ENCODE results near the gene REC8.

The REC8 gene

DNA sequence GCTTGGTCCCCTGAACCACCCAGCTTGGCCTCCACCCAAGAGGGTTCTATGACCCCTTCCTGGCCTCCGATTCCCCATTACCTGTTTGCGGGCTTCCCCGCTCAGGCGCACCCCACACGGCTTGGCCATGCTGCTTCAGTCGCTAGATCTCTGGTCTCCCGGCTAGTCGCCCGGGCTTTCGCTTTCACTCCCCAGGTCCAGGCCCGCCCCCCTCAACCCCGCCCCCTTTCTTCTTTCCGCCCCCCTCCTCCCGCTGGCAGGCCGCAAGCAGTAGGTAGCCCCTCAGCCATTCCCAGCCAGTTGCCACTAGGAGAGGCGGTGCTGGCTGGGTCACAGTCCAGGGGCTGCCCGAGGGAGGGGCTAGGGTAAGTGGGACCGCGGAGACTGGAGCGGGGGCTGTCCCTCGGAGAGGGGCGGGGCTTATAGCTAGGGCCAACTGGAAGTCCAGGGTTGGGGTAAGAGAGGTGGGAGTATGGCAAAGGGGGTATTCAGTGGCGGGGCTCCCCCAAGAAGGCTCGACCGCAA, 25.4 kb upstream of the REC8 start, which contains the start of gene PSME2:
Gene PSME2 (minus strand): TSS at position 158 of the 525 bp plus-strand sequence. CDS start 29 bp downstream, at position 129.
- no peaks in the 10 kb centered on the region for H3K27me3 Mint-ChIP-seq
- H3K9me3 Mint-ChIP-seq: no peaks in the 10 kb centered on the region
- H3K27ac Mint-ChIP-seq: peak within 1 kb of the TSS; percentile 89
- H3K36me3 Mint-ChIP-seq: peaks cover 22% of the 10 kb centered on the region
- peaks cover 51% of the 10 kb centered on the region for H3K4me1 Mint-ChIP-seq
- peak in 1 of 2 donors; percentile 83 for DNase-seq (ENCODE audit: low spot score in 2 of 2)
- H3K4me3 Mint-ChIP-seq: peak within 1 kb of the TSS; percentile 99
- ATAC-seq (ENCODE audit: low read depth): peak; percentile 59

DNA sequence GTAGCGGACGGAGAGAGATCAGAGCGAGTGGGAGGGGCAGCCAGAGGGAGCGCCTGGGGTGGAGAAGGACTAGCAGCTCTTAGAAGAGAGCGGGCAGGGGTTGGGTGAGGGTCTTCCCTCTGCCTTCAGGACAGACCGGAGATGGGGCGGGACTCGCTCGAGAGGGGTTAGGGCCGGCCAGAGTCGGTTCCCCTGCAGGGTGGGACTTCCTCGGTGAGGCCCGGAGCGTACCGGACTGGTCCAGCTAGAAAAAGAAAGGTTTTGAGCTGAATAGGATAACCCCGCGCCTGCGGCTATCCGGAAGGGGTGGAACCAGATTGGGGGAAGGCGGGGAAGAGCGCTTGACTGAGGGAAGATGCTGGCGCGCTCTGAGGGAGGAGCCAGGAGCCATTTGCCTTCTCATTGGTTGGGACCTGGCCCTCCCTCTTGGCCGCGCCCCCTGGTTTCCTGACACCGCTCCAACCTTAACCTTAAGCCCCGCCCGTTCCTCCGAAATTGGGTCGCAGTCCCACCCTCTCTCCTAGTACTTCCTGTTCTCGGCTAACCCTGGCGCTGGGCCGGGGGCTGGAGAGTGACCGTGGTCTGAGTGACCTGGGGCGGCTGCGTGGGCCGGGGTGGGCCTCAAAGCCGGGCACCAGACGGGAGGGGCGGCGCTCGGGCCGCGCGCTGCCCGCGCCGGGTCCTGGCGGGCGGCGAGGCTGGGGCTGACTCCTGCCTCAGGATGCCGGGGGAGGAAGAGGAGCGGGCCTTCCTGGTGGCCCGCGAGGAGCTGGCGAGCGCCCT, 24.7 kb upstream of the REC8 start, which contains the start of gene RNF31:
Gene RNF31 (plus strand): TSS at position 521 of the 783 bp plus-strand sequence. CDS start 201 bp downstream, at position 722.
- H3K4me1 Mint-ChIP-seq: peaks cover 47% of the 10 kb centered on the region
- DNase-seq (ENCODE audit: low spot score in 2 of 2) (peak; percentile 90 to 95), ATAC-seq (ENCODE audit: low read depth) (peak; percentile 83)
- H3K27me3 Mint-ChIP-seq: no peaks in the 10 kb centered on the region
- peak within 1 kb of the TSS; percentile 89 for H3K27ac Mint-ChIP-seq
- H3K9me3 Mint-ChIP-seq: no peaks in the 10 kb centered on the region
- peak within 1 kb of the TSS; percentile 99 for H3K4me3 Mint-ChIP-seq
- peaks cover 25% of the 10 kb centered on the region for H3K36me3 Mint-ChIP-seq

DNA sequence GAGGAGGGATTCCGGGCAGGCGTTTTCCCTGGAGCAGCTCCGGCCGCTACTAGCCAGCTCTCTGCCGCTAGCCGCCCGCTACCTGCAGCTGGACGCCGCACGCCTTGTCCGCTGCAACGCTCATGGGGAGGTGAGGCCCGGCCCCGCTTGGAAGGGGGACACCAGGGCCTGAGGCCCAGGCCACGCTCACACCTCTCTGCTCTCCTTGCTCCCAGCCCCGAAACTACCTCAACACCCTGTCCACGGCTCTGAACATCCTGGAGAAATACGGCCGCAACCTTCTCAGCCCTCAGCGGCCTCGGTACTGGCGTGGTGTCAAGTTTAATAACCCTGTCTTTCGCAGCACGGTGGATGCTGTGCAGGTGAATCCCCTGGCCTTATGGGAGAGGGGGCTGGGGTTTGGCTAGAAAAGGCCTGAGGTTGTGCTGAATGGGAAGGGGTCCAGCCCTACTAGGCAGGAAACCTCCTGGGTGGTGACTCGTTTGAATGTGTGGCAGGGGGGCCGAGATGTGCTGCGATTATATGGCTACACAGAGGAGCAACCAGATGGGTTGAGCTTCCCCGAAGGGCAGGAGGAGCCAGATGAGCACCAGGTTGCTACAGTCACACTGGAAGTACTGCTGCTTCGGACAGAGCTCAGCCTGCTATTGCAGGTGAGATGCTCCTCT, 24.0 kb upstream of the REC8 start:
- DNase-seq (ENCODE audit: low spot score in 2 of 2) (no peak), ATAC-seq (ENCODE audit: low read depth) (no peak)
- Mint-ChIP-seq H3K9me3 (no peaks in the 10 kb centered on the region), H3K36me3 (peaks cover 22% of the 10 kb centered on the region), H3K27me3 (no peaks in the 10 kb centered on the region), H3K4me3 (peak overlapping the region; percentile 99), H3K4me1 (peaks cover 43% of the 10 kb centered on the region), H3K27ac (peak overlapping the region; percentile 89)

DNA sequence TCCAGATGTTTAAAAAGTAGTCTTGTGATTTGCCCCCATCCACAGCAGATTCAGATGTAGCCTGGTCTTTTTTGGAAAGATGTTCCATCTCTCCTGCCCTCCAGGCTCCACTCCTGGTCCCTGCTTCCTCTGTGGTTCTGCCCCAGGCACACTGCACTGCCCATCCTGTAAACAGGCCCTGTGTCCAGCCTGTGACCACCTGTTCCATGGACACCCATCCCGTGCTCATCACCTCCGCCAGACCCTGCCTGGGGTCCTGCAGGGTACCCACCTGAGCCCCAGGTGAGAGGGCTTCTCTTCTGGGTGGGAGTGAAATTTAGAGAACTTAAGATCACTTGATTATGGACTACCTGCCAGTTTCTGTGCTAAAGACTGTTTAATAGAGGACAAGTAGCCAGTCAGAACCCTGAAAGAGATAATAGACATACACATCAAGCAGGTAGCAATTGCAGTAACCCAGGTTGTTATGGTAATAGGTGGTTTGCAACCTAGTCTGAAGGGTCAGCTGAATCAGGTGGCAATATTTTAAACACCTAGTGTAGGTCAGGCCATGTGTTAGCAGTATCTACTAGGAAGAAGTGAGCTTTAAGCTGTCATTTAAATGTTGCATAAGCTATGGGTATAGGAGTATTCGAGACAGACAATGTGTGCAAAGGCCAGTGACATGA, 22.4 kb upstream of the REC8 start:
- no peak overlapping the region for H3K27ac Mint-ChIP-seq
- DNase-seq (ENCODE audit: low spot score in 2 of 2): no peak
- H3K4me1 Mint-ChIP-seq: peaks cover 37% of the 10 kb centered on the region
- H3K9me3 Mint-ChIP-seq: no peaks in the 10 kb centered on the region
- no peak for ATAC-seq (ENCODE audit: low read depth)
- H3K27me3 Mint-ChIP-seq: no peaks in the 10 kb centered on the region
- H3K36me3 Mint-ChIP-seq: peaks cover 14% of the 10 kb centered on the region
- peak overlapping the region; percentile 14 for H3K4me3 Mint-ChIP-seq

DNA sequence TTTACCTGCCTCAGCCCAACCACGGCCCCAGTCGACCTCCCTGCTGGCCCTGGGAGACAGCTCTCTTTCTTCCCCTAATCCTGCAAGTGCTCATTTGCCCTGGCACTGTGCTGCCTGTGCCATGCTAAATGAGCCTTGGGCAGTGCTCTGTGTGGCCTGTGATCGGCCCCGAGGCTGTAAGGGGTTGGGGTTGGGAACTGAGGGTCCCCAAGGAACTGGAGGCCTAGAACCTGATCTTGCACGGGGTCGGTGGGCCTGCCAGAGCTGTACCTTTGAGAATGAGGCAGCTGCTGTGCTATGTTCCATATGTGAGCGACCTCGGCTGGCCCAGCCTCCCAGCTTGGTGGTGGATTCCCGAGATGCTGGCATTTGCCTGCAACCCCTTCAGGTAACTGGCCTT, 21.8 kb upstream of the REC8 start:
- Mint-ChIP-seq H3K4me1 (peaks cover 35% of the 10 kb centered on the region), H3K4me3 (no peak overlapping the region), H3K27ac (no peak overlapping the region), H3K9me3 (no peaks in the 10 kb centered on the region), H3K36me3 (peaks cover 13% of the 10 kb centered on the region), H3K27me3 (no peaks in the 10 kb centered on the region)
- DNase-seq (ENCODE audit: low spot score in 2 of 2) (no peak), ATAC-seq (ENCODE audit: low read depth) (no peak)

DNA sequence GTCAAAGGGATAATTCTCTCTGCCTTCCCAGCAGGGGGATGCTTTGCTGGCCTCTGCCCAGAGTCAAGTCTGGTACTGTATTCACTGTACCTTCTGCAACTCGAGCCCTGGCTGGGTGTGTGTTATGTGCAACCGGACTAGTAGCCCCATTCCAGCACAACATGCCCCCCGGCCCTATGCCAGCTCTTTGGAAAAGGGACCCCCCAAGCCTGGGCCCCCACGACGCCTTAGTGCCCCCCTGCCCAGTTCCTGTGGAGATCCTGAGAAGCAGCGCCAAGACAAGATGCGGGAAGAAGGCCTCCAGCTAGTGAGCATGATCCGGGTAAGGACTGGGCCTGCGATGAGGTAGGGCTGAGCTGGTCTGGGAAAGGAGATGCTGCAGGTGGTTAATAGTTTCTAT, 21.3 kb upstream of the REC8 start:
- H3K36me3 Mint-ChIP-seq: peaks cover 12% of the 10 kb centered on the region
- DNase-seq (ENCODE audit: low spot score in 2 of 2) (no peak), ATAC-seq (ENCODE audit: low read depth) (no peak)
- no peaks in the 10 kb centered on the region for H3K9me3 Mint-ChIP-seq
- peaks cover 30% of the 10 kb centered on the region for H3K4me1 Mint-ChIP-seq
- no peak overlapping the region for H3K27ac Mint-ChIP-seq
- no peaks in the 10 kb centered on the region for H3K27me3 Mint-ChIP-seq
- no peak overlapping the region for H3K4me3 Mint-ChIP-seq

DNA sequence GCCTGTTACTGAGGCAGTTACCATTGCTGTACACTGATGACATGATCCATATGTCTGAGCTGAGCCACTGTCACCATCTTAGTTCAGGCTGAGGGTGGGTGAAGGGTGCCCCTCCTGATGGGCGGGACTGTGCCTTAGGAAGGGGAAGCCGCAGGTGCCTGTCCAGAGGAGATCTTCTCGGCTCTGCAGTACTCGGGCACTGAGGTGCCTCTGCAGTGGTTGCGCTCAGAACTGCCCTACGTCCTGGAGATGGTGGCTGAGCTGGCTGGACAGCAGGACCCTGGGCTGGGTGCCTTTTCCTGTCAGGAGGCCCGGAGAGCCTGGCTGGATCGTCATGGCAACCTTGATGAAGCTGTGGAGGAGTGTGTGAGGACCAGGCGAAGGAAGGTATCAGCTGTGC, 20.9 kb upstream of the REC8 start:
- DNase-seq (ENCODE audit: low spot score in 2 of 2) (no peak), ATAC-seq (ENCODE audit: low read depth) (no peak)
- Mint-ChIP-seq H3K36me3 (peaks cover 16% of the 10 kb centered on the region), H3K27me3 (no peaks in the 10 kb centered on the region), H3K9me3 (no peaks in the 10 kb centered on the region), H3K4me1 (peaks cover 25% of the 10 kb centered on the region), H3K27ac (no peak overlapping the region), H3K4me3 (no peak overlapping the region)

DNA sequence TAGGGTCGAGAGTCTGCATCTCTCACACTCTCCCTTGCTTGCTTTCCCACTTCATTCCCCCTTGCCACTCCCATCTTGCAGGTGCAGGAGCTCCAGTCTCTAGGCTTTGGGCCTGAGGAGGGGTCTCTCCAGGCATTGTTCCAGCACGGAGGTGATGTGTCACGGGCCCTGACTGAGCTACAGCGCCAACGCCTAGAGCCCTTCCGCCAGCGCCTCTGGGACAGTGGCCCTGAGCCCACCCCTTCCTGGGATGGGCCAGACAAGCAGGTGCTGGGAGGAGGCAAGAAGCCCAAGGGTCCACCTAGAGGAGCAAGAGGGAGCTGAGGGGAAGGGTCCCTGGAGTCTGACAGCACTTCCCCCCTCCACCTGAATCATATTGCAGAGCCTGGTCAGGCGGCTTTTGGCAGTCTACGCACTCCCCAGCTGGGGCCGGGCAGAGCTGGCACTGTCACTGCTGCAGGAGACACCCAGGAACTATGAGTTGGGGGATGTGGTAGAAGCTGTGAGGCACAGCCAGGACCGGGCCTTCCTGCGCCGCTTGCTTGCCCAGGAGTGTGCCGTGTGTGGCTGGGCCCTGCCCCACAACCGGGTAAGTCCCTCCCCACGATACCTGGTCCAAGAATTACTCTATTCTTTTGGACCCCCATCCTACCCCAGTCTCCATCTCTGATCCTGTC, 20.3 kb upstream of the REC8 start:
- Mint-ChIP-seq H3K9me3 (no peaks in the 10 kb centered on the region), H3K27me3 (no peaks in the 10 kb centered on the region), H3K4me1 (peaks cover 22% of the 10 kb centered on the region), H3K36me3 (peaks cover 17% of the 10 kb centered on the region), H3K27ac (no peak overlapping the region), H3K4me3 (no peak overlapping the region)
- no peak for DNase-seq (ENCODE audit: low spot score in 2 of 2)
- no peak for ATAC-seq (ENCODE audit: low read depth)

DNA sequence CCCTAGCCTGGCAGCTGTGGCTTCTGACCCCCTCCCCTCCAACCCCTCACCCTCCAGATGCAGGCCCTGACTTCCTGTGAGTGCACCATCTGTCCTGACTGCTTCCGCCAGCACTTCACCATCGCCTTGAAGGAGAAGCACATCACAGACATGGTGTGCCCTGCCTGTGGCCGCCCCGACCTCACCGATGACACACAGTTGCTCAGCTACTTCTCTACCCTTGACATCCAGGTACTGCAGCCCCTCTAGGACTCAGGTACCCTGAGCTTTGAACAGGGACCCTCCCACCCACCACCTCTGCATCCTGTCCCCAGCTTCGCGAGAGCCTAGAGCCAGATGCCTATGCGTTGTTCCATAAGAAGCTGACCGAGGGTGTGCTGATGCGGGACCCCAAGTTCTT, 16.8 kb upstream of the REC8 start:
- Mint-ChIP-seq H3K27me3 (no peaks in the 10 kb centered on the region), H3K9me3 (no peaks in the 10 kb centered on the region), H3K27ac (peak overlapping the region; percentile 70), H3K4me3 (no peak overlapping the region), H3K4me1 (peaks cover 5% of the 10 kb centered on the region), H3K36me3 (peaks cover 27% of the 10 kb centered on the region)
- ATAC-seq (ENCODE audit: low read depth) (no peak), DNase-seq (ENCODE audit: low spot score in 2 of 2) (no peak)

DNA sequence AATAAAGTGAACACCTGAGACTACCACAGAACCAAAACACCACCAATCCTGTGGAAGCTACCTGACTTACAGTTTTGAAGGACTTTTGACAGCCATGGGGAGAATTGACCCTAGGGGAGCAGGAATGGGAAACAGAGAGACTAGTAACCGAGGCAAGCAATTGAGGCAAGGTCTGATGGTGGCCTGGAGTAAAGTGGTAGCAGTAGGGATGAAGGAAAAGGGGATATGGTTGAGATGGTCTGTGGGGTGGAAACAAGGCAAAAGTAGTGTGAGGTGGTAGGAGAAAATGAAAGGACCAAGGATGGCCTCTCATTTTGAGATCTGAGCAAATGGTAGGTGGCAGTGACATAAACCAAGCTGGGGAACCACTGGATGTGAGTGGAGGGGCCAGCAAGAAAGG, 15.0 kb upstream of the REC8 start:
- DNase-seq (ENCODE audit: low spot score in 2 of 2) (no peak), ATAC-seq (ENCODE audit: low read depth) (no peak)
- Mint-ChIP-seq H3K36me3 (peaks cover 22% of the 10 kb centered on the region), H3K27me3 (no peaks in the 10 kb centered on the region), H3K4me1 (peaks cover 4% of the 10 kb centered on the region), H3K27ac (peak overlapping the region; percentile 9), H3K4me3 (no peak overlapping the region), H3K9me3 (no peaks in the 10 kb centered on the region)

DNA sequence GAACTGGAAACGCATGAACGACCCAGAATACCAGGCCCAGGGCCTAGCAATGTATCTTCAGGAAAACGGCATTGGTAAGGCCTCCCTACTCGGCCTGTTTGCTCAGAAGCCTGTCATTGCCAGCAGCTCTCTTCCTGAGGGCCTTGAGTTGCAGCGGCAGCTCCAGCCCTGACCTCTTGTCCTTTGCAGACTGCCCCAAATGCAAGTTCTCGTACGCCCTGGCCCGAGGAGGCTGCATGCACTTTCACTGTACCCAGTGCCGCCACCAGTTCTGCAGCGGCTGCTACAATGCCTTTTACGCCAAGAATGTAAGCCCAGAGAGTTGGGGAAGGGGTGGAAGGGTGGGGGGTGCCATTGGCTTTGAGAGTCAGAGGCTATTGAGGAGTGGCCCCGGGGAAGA, 14.5 kb upstream of the REC8 start:
- Mint-ChIP-seq H3K4me3 (no peak overlapping the region), H3K4me1 (peaks cover 8% of the 10 kb centered on the region), H3K27ac (peak overlapping the region; percentile 9), H3K27me3 (no peaks in the 10 kb centered on the region), H3K36me3 (peaks cover 23% of the 10 kb centered on the region), H3K9me3 (no peaks in the 10 kb centered on the region)
- no peak for DNase-seq (ENCODE audit: low spot score in 2 of 2)
- no peak for ATAC-seq (ENCODE audit: low read depth)

DNA sequence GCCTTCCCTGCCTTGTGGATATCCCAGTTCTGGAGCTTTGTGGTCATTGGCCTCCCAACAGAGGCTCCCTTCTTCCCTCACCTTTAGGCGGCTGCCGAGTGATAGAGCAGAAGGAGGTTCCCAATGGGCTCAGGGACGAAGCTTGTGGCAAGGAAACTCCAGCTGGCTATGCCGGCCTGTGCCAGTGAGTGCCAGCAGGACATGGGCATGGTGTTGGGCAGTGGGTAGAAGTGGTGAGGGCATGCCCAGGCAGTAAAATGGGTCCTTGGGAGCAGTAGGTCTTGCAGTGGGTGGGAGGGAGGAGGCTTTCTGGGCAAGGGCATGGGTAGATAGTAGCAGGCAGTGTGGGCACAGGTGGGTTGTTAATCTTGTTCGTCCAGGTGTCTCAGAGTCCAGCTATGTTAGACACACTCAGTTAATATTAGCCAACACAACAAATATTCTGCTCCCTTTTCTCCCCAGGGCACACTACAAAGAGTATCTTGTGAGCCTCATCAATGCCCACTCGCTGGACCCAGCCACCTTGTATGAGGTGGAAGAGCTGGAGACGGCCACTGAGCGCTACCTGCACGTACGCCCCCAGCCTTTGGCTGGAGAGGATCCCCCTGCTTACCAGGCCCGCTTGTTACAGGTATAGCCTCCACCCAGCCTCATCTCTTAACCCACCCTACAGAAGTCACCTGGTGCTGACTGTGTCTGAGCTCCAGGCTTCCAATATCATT, 11.9 kb upstream of the REC8 start:
- no peaks in the 10 kb centered on the region for H3K9me3 Mint-ChIP-seq

DNA sequence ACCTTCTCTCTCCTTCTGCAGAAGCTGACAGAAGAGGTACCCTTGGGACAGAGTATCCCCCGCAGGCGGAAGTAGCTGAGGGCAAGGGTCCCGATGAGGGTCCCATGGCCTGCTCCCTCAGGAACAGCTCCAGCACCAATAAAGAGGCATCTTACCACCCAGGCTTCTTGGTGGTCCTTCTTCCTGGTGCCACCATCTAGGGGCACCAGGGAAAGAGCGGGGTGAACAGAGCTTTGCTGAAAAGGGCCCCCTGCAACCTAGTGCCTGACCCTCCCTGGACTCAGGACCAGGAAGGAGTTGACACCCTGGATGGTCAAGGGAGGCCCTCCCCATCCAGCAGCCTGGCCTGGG, 11.4 kb upstream of the REC8 start:
- peak overlapping the region; percentile 95 for H3K27ac Mint-ChIP-seq
- no peaks in the 10 kb centered on the region for H3K9me3 Mint-ChIP-seq
- peak overlapping the region; percentile 99 for H3K4me3 Mint-ChIP-seq
- ATAC-seq (ENCODE audit: low read depth): no peak
- no peak for DNase-seq (ENCODE audit: low spot score in 2 of 2)
- H3K36me3 Mint-ChIP-seq: peaks cover 39% of the 10 kb centered on the region
- H3K27me3 Mint-ChIP-seq: no peaks in the 10 kb centered on the region
- H3K4me1 Mint-ChIP-seq: peaks cover 17% of the 10 kb centered on the region

More for the DNA sequence above, 11.9 kb upstream of the REC8 start:
- Mint-ChIP-seq H3K36me3 (peaks cover 35% of the 10 kb centered on the region), H3K27ac (peak overlapping the region; percentile 95), H3K4me3 (no peak overlapping the region), H3K27me3 (no peaks in the 10 kb centered on the region), H3K4me1 (peaks cover 16% of the 10 kb centered on the region)
- ATAC-seq (ENCODE audit: low read depth) (no peak), DNase-seq (ENCODE audit: low spot score in 2 of 2) (no peak)

Measured in memory B cell (primary cell).